GM12874 (cell line): ENCODE measurements around the gene POFUT1.

Experiments used
- TF ChIP-seq, protein P1 (sequence below): IDR thresholded peaks from 2 replicates; pipeline ENCODE4 v1.5.1; 2011; ENCODE audit warnings: low read depth, mild to moderate bottlenecking, control low read depth, low read length, moderate library complexity; ENCODE audit not compliant: insufficient read depth

Gene POFUT1

DNA sequence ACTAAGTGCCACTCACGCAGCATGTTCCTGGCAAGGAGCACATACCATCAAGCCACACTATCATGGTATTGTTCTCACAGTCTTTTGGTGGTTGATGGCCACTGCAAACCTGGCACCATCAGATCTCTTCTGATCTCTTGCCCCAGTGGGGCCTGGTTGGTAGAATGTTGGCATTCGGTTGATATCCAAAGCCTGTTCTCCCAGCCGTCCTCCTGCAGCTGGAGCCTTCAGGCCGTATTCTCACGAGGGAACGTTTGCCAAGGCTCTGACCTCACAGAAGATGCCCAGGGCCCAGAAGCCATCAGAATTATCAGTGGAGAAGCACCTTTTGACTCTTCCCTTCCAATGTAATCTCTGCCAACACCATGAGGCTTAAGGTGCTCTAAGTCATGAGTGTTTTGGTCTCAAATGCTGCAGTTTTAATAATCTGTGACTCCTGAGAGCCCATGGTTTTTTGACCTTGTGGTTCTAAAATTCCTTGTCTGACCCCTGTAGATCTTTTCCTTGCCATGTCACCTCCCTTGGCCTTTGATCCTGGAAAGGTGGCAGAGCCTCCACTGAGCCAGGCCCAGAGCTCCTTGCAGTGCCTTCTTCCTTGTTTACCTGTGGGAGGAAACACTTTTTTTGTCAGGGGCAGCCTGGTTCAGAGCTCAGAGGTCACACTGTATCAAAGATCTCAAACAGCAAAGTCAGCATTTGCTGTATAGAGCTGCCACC lies 27.8 kb downstream of the POFUT1 start:
- TF ChIP-seq, protein P1, sequence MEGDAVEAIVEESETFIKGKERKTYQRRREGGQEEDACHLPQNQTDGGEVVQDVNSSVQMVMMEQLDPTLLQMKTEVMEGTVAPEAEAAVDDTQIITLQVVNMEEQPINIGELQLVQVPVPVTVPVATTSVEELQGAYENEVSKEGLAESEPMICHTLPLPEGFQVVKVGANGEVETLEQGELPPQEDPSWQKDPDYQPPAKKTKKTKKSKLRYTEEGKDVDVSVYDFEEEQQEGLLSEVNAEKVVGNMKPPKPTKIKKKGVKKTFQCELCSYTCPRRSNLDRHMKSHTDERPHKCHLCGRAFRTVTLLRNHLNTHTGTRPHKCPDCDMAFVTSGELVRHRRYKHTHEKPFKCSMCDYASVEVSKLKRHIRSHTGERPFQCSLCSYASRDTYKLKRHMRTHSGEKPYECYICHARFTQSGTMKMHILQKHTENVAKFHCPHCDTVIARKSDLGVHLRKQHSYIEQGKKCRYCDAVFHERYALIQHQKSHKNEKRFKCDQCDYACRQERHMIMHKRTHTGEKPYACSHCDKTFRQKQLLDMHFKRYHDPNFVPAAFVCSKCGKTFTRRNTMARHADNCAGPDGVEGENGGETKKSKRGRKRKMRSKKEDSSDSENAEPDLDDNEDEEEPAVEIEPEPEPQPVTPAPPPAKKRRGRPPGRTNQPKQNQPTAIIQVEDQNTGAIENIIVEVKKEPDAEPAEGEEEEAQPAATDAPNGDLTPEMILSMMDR, result no peak

DNA sequence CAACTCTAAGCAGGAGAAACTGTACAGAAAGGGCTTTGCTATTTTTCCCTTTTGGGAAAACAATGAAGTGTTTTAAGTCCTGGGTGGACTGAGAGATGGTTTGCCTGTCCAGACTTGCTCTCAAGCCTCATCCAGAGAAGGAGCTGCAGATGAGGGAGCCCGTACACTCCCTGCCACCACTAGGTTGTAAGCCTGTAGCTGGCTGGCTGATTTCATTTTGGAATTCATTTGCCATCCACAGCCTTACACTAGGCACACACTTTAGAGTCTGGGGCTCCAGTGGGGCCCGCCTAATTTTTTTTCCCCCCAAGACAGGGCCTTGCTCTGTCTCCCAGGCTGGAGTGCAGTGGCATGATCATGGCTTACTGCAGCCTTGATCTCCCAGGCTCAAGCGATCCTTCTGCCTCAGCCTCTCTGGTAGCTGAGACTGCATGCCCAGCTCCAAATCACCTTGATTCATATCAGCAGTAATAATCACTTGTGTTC lies 28.4 kb downstream of the POFUT1 start:
- TF ChIP-seq, protein P1, result no peak

DNA sequence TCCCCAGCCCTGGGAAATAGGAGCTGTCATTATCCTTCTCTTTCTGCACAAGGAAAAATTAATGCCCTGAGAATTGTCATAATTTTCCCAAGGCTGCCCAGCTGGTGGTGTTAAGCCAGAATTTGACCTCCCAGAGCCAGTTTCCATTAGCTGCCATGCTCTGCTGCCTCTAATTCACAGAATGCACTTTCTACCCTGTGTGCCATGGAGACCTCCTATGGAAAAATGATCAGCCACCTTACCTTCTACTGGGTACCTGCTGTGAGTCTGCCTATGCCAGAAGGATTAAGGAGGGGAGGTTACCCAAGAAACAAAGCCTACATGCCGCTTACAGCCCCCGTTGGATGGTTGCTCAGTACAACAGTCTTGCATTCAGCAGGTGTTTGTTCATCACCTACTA lies 29.1 kb downstream of the POFUT1 start:
- TF ChIP-seq, protein P1, result no peak

DNA sequence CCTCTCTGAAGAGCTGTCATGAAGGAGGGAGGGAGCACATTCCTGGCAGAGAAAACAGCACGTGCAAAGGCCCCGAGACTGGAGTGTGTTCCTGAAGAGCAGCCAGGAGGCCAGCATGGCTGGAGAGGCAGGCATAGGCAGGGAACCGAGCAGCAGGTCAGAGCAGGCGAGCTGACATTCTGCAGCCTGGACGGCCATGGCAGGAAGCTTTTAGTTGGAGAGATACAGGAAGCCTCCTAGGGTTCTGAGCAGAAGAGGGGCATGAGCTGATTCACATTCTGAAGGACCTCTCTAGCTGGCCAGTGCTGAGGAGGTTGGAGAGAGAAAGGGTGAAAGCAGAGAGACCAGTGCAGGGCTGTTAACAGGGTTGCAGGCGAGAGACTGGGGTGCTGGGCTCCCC lies 29.7 kb downstream of the POFUT1 start:
- TF ChIP-seq, protein P1, result no peak

DNA sequence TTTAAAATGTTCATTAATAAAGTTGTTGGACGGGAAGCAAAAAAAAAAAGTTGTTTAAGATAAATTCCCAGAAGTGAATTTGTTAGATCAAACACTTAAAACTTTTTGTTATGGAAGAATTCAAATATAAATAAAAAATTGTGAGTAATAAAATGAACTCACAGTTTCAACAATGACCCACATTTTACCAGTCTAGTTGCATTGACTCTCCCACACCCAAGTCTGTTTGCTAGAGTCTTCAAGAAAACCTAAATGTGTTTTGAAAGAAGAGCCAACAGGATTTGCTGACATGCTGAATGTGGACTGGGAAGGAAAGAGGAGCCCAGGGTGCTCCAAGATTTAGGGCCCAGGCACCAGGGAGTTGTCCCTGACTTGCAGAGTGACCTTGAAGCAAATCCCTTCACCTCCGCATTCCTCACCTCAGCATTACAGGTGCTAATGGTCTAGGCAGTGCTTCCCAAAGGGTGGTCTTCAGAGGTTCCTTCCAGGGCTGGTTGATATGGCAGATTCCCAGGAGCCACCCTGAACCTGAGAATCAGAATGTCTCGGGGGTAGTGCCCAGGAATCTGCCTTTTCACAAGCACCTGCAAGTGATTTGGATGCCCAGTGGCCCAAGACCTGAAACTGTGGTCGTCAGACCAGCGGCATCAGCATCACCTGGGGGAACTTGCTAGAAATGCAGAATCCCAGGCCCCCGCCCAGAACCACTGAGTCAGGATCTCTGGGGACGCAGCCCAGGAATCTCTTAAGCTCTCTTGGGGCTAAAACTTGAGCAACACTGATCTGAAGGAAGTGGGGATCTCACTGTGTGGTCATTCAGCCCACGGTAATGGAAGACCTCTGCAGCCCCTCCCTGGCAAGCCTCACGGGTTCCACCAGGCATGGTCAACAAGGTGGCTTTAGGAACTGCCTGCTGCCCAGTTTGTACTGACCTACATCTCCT lies 31.1 kb downstream of the POFUT1 start:
- TF ChIP-seq, protein P1, result no peak

DNA sequence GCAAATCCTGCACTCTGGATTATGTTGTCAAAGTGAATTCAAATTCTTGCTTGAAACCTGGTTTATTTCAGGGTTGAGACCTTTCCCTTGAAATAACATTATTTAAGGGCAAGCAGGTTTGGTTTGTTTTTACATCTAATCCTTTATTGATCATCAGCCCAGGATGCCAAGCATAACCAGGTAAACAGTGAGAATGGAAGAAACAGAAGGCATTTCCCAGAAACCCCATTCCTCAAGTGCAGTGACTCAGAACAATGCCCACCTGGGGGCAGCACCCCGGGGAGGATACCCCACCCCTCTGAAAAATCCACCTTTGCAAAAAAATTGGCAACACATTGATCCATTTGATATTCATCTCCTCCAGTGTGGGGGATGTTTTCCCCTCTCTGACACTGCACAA lies 32.5 kb downstream of the POFUT1 start:
- TF ChIP-seq, protein P1, result 0 out of 2 replicates have a peak, but pooled peaks have one; percentile 3

DNA sequence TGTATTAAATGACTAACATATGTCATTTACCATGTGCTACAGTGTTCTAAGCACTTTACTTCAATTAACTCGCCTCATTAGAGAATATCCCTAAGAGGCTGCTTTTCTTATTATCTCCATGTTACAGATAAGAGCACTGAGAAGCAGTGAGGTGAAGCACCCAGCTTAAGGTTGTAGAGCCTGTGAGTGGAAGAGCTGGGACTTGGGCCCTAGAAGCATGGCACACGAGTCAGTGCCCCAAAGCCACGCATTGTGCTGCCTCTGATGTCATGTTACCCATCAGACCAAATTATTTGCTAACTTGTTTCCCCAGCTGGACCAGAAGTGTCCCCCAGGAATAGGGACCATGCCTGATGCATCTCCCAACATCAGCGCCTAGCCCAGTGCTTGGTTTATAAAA lies 34.1 kb downstream of the POFUT1 start:
- TF ChIP-seq, protein P1, result no peak
